ENCODE measurements around the gene DHX35. TPM values are rescaled to one million over a fixed set of nuclear protein-coding genes. Genes with fewer than 3 reads are reported as not detected.
"Not testable (repeated sequence)": the region's sequence is repeated elsewhere in the genome, so short reads cannot be mapped to it uniquely, and the experiment has no call there.

DHX35 gene
- total and polyA plus RNA-seq, 2 donors from 2014 or later: 6.9 to 11.0 TPM

- Histone ChIP-seq H3K4me3 (ENCODE audit: low read length in 3 of 3) (no peak overlapping the region), H3K4me1 (ENCODE audit: control insufficient read depth in 2 of 3, insufficient read depth in 2 of 3, low read depth in 1 of 3, low read length in 3 of 3) (no peaks in the 10 kb centered on the region)
Observed at GRCh38 chr20:38953630-38954340, 8.4 kb upstream of the DHX35 start.

GRCh38 chr20:38957235-38957876 lies 4.8 kb upstream of the DHX35 start:
- DNase-seq (no peak), FAIRE-seq (no peak)
- intact Hi-C loops (cut with DNase I): no loop called here
- Histone ChIP-seq H3K9me3 (ENCODE audit: control insufficient read depth in 2 of 3, insufficient read depth in 1 of 3, low read length in 3 of 3) (no peaks in the 10 kb centered on the region), H3K4me1 (ENCODE audit: control insufficient read depth in 2 of 3, insufficient read depth in 2 of 3, low read depth in 1 of 3, low read length in 3 of 3) (peaks cover 0 to 3% (median 0%) of the 10 kb centered on the region in 3 donors), H3K36me3 (ENCODE audit: control insufficient read depth in 2 of 3, insufficient read depth in 3 of 3, low read length in 3 of 3) (peaks cover 0 to 1% (median 0%) of the 10 kb centered on the region in 3 donors), H3K9ac (ENCODE audit: low read length in 3 of 3) (no peak overlapping the region), H3K27me3 (ENCODE audit: control insufficient read depth, insufficient read depth, low read length) (no peaks in the 10 kb centered on the region), H3K4me3 (ENCODE audit: low read length in 3 of 3) (no peak overlapping the region), H3K27ac (ENCODE audit: low read depth in 2 of 2, low read length in 2 of 2) (no peak overlapping the region)
- TF ChIP-seq CTCF (IDR thresholded peaks at IDR 0.05; ENCODE audit: borderline replicate concordance, extremely low read depth, insufficient read depth): no peak

More at GRCh38 chr20:38953630-38954340, 8.4 kb upstream of the DHX35 start:
- TF ChIP-seq CTCF (IDR thresholded peaks at IDR 0.05; ENCODE audit: borderline replicate concordance, extremely low read depth, insufficient read depth): no peak
- intact Hi-C loops (cut with DNase I): no loop called here
- FAIRE-seq: no peak
- no peak for DNase-seq
- no peaks in the 10 kb centered on the region for H3K9me3 ChIP-seq (ENCODE audit: control insufficient read depth in 2 of 3, insufficient read depth in 1 of 3, low read length in 3 of 3)
- H3K27me3 ChIP-seq (ENCODE audit: control insufficient read depth, insufficient read depth, low read length): no peaks in the 10 kb centered on the region
- H3K36me3 ChIP-seq (ENCODE audit: control insufficient read depth in 2 of 3, insufficient read depth in 3 of 3, low read length in 3 of 3): peaks cover 0 to 2% (median 0%) of the 10 kb centered on the region in 3 donors
- H3K9ac ChIP-seq (ENCODE audit: low read length in 3 of 3): no peak overlapping the region
- H3K27ac ChIP-seq (ENCODE audit: low read depth in 2 of 2, low read length in 2 of 2): no peak overlapping the region

- no peak overlapping the region for H3K4me3 ChIP-seq (ENCODE audit: low read length in 3 of 3)
- peaks cover 0 to 6% (median 4%) of the 10 kb centered on the region in 3 donors for H3K4me1 ChIP-seq (ENCODE audit: control insufficient read depth in 2 of 3, insufficient read depth in 2 of 3, low read depth in 1 of 3, low read length in 3 of 3)
- intact Hi-C loops (cut with DNase I): no loop called here
- no peak for DNase-seq
- no peak for TF ChIP-seq CTCF (IDR thresholded peaks at IDR 0.05; ENCODE audit: borderline replicate concordance, extremely low read depth, insufficient read depth)
- H3K27ac ChIP-seq (ENCODE audit: low read depth in 2 of 2, low read length in 2 of 2): no peak overlapping the region
- no peak for FAIRE-seq
- H3K27me3 ChIP-seq (ENCODE audit: control insufficient read depth, insufficient read depth, low read length): no peaks in the 10 kb centered on the region
- no peaks in the 10 kb centered on the region for H3K9me3 ChIP-seq (ENCODE audit: control insufficient read depth in 2 of 3, insufficient read depth in 1 of 3, low read length in 3 of 3)
- H3K36me3 ChIP-seq (ENCODE audit: control insufficient read depth in 2 of 3, insufficient read depth in 3 of 3, low read length in 3 of 3): no peaks in the 10 kb centered on the region
- no peak overlapping the region for H3K9ac ChIP-seq (ENCODE audit: low read length in 3 of 3)
Observed at GRCh38 chr20:38957915-38958485, 4.1 kb upstream of the DHX35 start.

GRCh38 chr20:38960187-38960687 lies 1.9 kb upstream of the DHX35 start:
- H3K36me3 ChIP-seq (ENCODE audit: control insufficient read depth in 2 of 3, insufficient read depth in 3 of 3, low read length in 3 of 3): not testable (repeated sequence)

More at GRCh38 chr20:38960187-38960687, 1.9 kb upstream of the DHX35 start:
- H3K9ac ChIP-seq (ENCODE audit: low read length in 3 of 3); intact Hi-C loops (cut with DNase I); FAIRE-seq; DNase-seq; H3K4me3 ChIP-seq (ENCODE audit: low read length in 3 of 3); H3K9me3 ChIP-seq (ENCODE audit: control insufficient read depth in 2 of 3, insufficient read depth in 1 of 3, low read length in 3 of 3); H3K27me3 ChIP-seq (ENCODE audit: control insufficient read depth, insufficient read depth, low read length); H3K27ac ChIP-seq (ENCODE audit: low read depth in 2 of 2, low read length in 2 of 2): not testable (repeated sequence)
- H3K4me1 ChIP-seq (ENCODE audit: control insufficient read depth in 2 of 3, insufficient read depth in 2 of 3, low read depth in 1 of 3, low read length in 3 of 3): peaks cover 0 to 12% (median 6%) of the 10 kb centered on the region in 3 donors

Measured in kidney (tissue), 14 donors.